Neural crest cell (in vitro differentiated cells): ENCODE data around the gene RAD23B. TPM values are rescaled to one million over a fixed set of nuclear protein-coding genes. Genes with fewer than 3 reads are reported as not detected.

ENCODE experiments used
- DNase-seq: peaks from one replicate; pipeline ENCODE4 v3.0.0; 2021; ENCODE audit warnings: low read depth, mixed read lengths, low spot score
- H3K27ac Mint-ChIP-seq: one replicate; pipeline ENCODE4 v1.8.0; 2021; ENCODE audit warnings: mild to moderate bottlenecking, mixed read lengths; ENCODE audit not compliant: unreplicated experiment
- H3K27me3 Mint-ChIP-seq: 2 replicates; pipeline ENCODE4 v1.8.0; 2021; ENCODE audit warnings: low read depth, mild to moderate bottlenecking, mixed read lengths
- H3K36me3 Mint-ChIP-seq: 2 replicates; pipeline ENCODE4 v1.8.0; 2021; ENCODE audit warnings: low read depth, mild to moderate bottlenecking, mixed read lengths
- H3K4me1 Mint-ChIP-seq: 2 replicates; pipeline ENCODE4 v1.8.0; 2021; ENCODE audit warnings: mixed read lengths
- H3K4me3 Mint-ChIP-seq: one replicate; pipeline ENCODE4 v1.8.0; 2021; ENCODE audit warnings: mild to moderate bottlenecking, mixed read lengths
- H3K9me3 Mint-ChIP-seq: 2 replicates; pipeline ENCODE4 v1.8.0; 2021; ENCODE audit warnings: mixed read lengths
- CTCF ChIP-seq: fragments of 200-600 bp; sonication (generic); conservative IDR thresholded peaks from 2 replicates; pipeline ENCODE4 v1.5.0; 2021; ENCODE audit warnings: antibody characterized with exemption, mild to moderate bottlenecking
- total RNA-seq: library from RNA; stranded (reverse); gene quantifications from 2 replicates; pipeline ENCODE4 v1.2.1, GENCODE V29; 2021

RAD23B gene
- total RNA-seq, 1 donor from 2014 or later: 141 TPM

DNA sequence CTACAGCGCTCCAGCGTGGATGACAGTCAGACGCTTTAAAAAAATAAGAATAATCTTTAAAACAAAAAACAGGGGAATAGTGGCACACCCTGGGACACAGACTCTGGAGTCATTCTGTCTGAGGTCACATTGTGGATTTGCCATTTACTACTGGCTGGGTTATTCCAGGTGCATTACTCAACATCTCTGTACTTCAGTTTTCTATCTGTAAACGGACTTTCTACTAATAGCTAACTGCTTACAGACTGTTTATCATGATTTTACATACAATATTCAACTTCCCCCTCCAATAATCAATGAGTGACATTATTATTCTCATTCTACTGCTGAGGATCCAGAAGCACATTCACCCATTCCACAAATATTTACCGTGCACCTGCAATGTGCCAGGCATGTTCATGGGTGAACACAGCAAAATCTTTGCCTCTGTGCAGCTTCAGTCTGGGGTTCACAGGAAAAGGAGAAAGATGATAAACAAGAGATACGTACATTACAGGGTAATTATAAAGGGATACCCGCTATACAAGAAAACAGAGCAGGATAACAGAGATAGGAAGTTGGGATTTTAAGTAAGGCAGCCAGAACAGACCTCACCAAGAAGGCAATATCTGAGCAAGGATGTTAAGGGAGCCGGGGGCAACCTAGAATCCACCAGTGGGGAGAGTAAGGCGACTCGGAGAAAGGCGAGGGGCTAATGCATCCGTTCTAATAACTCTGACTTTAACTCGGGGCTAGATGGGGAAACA, 984 bp upstream of the RAD23B start:
- Mint-ChIP-seq H3K4me3 (peak overlapping the region; percentile 98), H3K27ac (peak overlapping the region; percentile 95), H3K27me3 (no peaks in the 10 kb centered on the region), H3K9me3 (no peaks in the 10 kb centered on the region), H3K4me1 (peaks cover 30% of the 10 kb centered on the region), H3K36me3 (peaks cover 2% of the 10 kb centered on the region)
- TF ChIP-seq CTCF: no peak
- DNase-seq: no peak

- H3K36me3 Mint-ChIP-seq: peaks cover 2% of the 10 kb centered on the region
- peak overlapping the region; percentile 98 for H3K4me3 Mint-ChIP-seq
- no peaks in the 10 kb centered on the region for H3K27me3 Mint-ChIP-seq
- H3K4me1 Mint-ChIP-seq: peaks cover 36% of the 10 kb centered on the region
- H3K9me3 Mint-ChIP-seq: no peaks in the 10 kb centered on the region
- peak; percentile 15 for TF ChIP-seq CTCF
- peak; percentile 43 for DNase-seq
- H3K27ac Mint-ChIP-seq: peak overlapping the region; percentile 97
Measured at GRCh38 chr9:107283623-107284616, 841 bp downstream of the RAD23B start.

DNA sequence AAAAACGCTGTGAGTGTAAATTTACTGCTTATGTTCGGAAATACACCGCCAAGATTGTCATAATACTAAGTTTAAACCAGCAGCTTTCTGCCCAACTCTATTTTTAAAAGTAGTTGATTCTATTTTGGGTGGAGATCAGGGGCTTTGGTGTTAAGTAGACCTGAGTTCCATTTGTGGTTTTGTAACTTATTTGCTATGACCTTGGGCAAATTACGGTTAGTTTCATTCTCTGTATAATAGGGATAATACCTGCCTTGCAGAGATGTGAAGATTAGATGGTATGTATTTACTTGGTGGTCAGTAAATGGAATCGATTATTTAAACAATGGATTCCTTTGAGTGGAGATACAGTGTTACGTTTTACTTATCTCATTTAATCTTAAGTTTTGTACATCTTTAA, 1.6 kb downstream of the RAD23B start:
- Mint-ChIP-seq H3K27ac (peak overlapping the region; percentile 97), H3K27me3 (no peaks in the 10 kb centered on the region), H3K9me3 (no peaks in the 10 kb centered on the region), H3K36me3 (peaks cover 2% of the 10 kb centered on the region), H3K4me3 (peak overlapping the region; percentile 98), H3K4me1 (peaks cover 41% of the 10 kb centered on the region)
- DNase-seq: no peak
- TF ChIP-seq CTCF: no peak

GRCh38 chr9:107285286-107285685, 2.2 kb downstream of the RAD23B start:
- no peak for DNase-seq
- Mint-ChIP-seq H3K36me3 (peaks cover 2% of the 10 kb centered on the region), H3K27ac (peak overlapping the region; percentile 54), H3K4me3 (peak overlapping the region; percentile 98), H3K9me3 (no peaks in the 10 kb centered on the region), H3K27me3 (no peaks in the 10 kb centered on the region), H3K4me1 (peaks cover 48% of the 10 kb centered on the region)
- no peak for TF ChIP-seq CTCF

DNA sequence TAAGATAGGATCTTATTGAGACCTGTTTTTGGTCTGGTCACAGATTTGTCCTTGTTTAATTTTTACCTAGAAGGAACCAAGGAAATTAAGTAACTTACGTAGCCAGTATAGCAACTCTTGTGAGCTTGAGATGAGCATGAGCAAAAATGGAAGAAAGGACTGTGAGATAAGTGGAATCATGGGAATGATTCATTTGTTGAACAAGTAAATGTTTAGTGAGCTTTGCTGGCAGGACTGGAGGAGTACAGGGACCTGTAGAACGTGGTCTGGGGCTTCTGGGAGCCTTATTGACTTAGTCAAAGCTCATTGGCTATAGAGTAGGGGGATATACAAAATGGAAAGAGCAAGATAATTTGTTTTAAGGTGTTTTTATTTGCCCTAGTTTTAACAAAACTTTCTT, 3.0 kb downstream of the RAD23B start:
- no peak for TF ChIP-seq CTCF
- Mint-ChIP-seq H3K9me3 (no peaks in the 10 kb centered on the region), H3K27me3 (no peaks in the 10 kb centered on the region), H3K36me3 (peaks cover 2% of the 10 kb centered on the region), H3K4me3 (peak overlapping the region; percentile 98), H3K27ac (no peak overlapping the region), H3K4me1 (peaks cover 50% of the 10 kb centered on the region)
- no peak for DNase-seq
